ENCODE data around the gene GLI3. TPM values are rescaled to one million over a fixed set of nuclear protein-coding genes. Genes with fewer than 3 reads are reported as not detected.

The GLI3 gene
- total RNA-seq, 1 donor from 2014 or later, result 57.0 TPM

GRCh38 chr7:42192851-42193461, 44.1 kb downstream of the GLI3 start:
- Mint-ChIP-seq H3K9me3 (ENCODE audit: unreplicated experiment) (no peaks in the 10 kb centered on the region), H3K4me1 (ENCODE audit: unreplicated experiment) (peaks cover 69% of the 10 kb centered on the region), H3K36me3 (ENCODE audit: unreplicated experiment) (peaks cover 12% of the 10 kb centered on the region), H3K27me3 (ENCODE audit: unreplicated experiment) (no peaks in the 10 kb centered on the region), H3K27ac (ENCODE audit: unreplicated experiment) (peak overlapping the region; percentile 86), H3K4me3 (ENCODE audit: unreplicated experiment) (peak overlapping the region; percentile 68)
- TF ChIP-seq CTCF (IDR thresholded peaks at IDR 0.05), result no peak
- no peak for DNase-seq (ENCODE audit: extremely low spot score, unreplicated experiment)

GRCh38 chr7:42192066-42192465, 44.9 kb downstream of the GLI3 start:
- Mint-ChIP-seq H3K27ac (ENCODE audit: unreplicated experiment) (peak overlapping the region; percentile 86), H3K27me3 (ENCODE audit: unreplicated experiment) (no peaks in the 10 kb centered on the region), H3K4me3 (ENCODE audit: unreplicated experiment) (no peak overlapping the region), H3K36me3 (ENCODE audit: unreplicated experiment) (peaks cover 9% of the 10 kb centered on the region), H3K4me1 (ENCODE audit: unreplicated experiment) (peaks cover 65% of the 10 kb centered on the region), H3K9me3 (ENCODE audit: unreplicated experiment) (no peaks in the 10 kb centered on the region)
- no peak for TF ChIP-seq CTCF (IDR thresholded peaks at IDR 0.05)
- no peak for DNase-seq (ENCODE audit: extremely low spot score, unreplicated experiment)

DNA sequence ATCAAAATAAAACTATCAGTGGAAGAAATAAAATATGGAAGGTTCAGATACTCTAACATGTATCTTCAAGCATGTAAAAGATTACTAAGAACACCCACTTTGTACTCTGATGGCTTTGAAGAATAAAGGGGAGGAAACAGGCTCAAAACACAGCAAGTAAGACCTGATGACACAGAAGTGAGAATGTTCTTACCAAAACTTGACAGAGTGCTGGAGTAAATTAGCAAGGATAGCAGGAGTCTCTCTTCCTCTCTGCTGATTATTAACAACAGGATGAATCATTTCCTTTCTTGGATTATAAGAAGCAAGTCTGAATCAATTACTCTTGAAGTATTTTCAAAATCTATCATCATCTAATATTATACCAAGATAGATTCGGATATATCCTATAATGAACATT, 47.5 kb downstream of the GLI3 start:
- no peak for TF ChIP-seq CTCF (IDR thresholded peaks at IDR 0.05)
- peaks cover 57% of the 10 kb centered on the region for H3K4me1 Mint-ChIP-seq (ENCODE audit: unreplicated experiment)
- no peak for DNase-seq (ENCODE audit: extremely low spot score, unreplicated experiment)

DNA sequence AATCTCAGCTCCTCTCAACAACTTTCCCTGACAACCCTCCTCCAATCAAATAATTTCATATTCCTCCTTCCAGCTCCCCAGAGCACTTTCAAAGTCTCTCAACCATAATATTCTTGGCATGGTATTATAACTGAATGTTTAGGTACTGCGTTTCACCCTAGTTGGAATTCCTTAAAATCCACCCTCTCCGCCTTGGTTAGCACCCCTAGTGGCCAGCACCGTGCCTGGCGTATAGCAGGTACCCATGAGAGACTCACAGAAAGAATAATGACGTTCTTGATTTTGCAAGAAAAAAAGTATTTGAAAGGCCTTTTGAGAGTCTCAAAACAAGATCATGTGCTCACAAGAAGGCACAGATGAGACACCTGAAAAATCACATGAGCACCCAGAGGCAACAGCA, 50.9 kb downstream of the GLI3 start:
- Mint-ChIP-seq H3K4me3 (ENCODE audit: unreplicated experiment) (no peak overlapping the region), H3K27me3 (ENCODE audit: unreplicated experiment) (no peaks in the 10 kb centered on the region), H3K9me3 (ENCODE audit: unreplicated experiment) (no peaks in the 10 kb centered on the region), H3K36me3 (ENCODE audit: unreplicated experiment) (peaks cover 7% of the 10 kb centered on the region), H3K4me1 (ENCODE audit: unreplicated experiment) (peaks cover 38% of the 10 kb centered on the region), H3K27ac (ENCODE audit: unreplicated experiment) (no peak overlapping the region)
- peak; percentile 42 for TF ChIP-seq CTCF (IDR thresholded peaks at IDR 0.05)
- no peak for DNase-seq (ENCODE audit: extremely low spot score, unreplicated experiment)

More for the DNA sequence above, 47.5 kb downstream of the GLI3 start:
- Mint-ChIP-seq H3K27me3 (ENCODE audit: unreplicated experiment) (no peaks in the 10 kb centered on the region), H3K4me3 (ENCODE audit: unreplicated experiment) (no peak overlapping the region), H3K27ac (ENCODE audit: unreplicated experiment) (peak overlapping the region; percentile 28), H3K36me3 (ENCODE audit: unreplicated experiment) (peaks cover 3% of the 10 kb centered on the region), H3K9me3 (ENCODE audit: unreplicated experiment) (no peaks in the 10 kb centered on the region)

- Mint-ChIP-seq H3K4me3 (ENCODE audit: unreplicated experiment) (no peak overlapping the region), H3K4me1 (ENCODE audit: unreplicated experiment) (peaks cover 34% of the 10 kb centered on the region), H3K9me3 (ENCODE audit: unreplicated experiment) (no peaks in the 10 kb centered on the region), H3K36me3 (ENCODE audit: unreplicated experiment) (peaks cover 7% of the 10 kb centered on the region), H3K27me3 (ENCODE audit: unreplicated experiment) (no peaks in the 10 kb centered on the region), H3K27ac (ENCODE audit: unreplicated experiment) (no peak overlapping the region)
- no peak for TF ChIP-seq CTCF (IDR thresholded peaks at IDR 0.05)
- DNase-seq (ENCODE audit: extremely low spot score, unreplicated experiment), result no peak
Observed at GRCh38 chr7:42185726-42186125, 51.3 kb downstream of the GLI3 start.
